ENCODE data around the gene NUP62CL.

DNA sequence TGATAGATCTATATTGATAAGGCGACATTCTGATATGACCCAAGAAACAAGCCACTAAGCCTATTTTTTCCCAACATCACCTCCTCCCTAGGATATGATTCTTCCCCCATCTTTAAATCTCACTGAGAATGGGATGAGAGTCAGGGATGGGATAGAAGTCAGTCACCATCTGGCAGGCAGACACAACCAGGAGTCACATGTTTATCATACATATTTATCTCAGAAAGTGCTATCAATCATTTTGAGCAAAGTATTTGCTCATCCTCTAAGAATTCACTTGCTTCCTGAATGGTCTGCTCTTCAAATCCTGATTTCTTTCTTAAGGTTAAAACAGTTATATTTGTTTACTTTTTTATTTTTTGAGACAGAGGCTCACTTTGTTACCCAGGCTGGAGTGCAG is 20.5 kb upstream of the NUP62CL start:
- TF ChIP-seq CTCF (IDR thresholded peaks at IDR 0.05) (no peak), POLR2A (IDR thresholded peaks at IDR 0.05) (no peak)

Data from lower leg skin (tissue), 3 donors.